Karpas-422 (cell line): ENCODE measurements around the gene TBC1D19. TPM values are rescaled to one million over a fixed set of nuclear protein-coding genes. Genes with fewer than 3 reads are reported as not detected.
"Not testable (repeated sequence)": the region's sequence is repeated elsewhere in the genome, so short reads cannot be mapped to it uniquely, and the experiment has no call there.

ENCODE experiments used
- DNase-seq: peaks from one replicate; pipeline ENCODE4 v3.0.0-alpha.2; 2015
- H2AFZ ChIP-seq: fragments of 200-600 bp; sonication (generic); 2 replicates; pipeline ENCODE4 v1.6.1; 2014; ENCODE audit warnings: antibody characterized with exemption, low read length, mixed read lengths
- H3K27ac ChIP-seq: fragments of 200-600 bp; sonication (generic); 2 replicates; pipeline ENCODE4 v1.5.1; 2014; ENCODE audit warnings: mild to moderate bottlenecking, low read length, moderate library complexity
- H3K27me3 ChIP-seq: fragments of 200-600 bp; sonication (generic); 2 replicates; pipeline ENCODE4 v1.6.1; 2014; ENCODE audit warnings: low read length, mixed read lengths
- H3K36me3 ChIP-seq: fragments of 200-600 bp; sonication (generic); 2 replicates; pipeline ENCODE4 v1.6.1; 2014; ENCODE audit warnings: low read length, mixed read lengths; ENCODE audit not compliant: insufficient read depth
- H3K4me1 ChIP-seq: fragments of 200-600 bp; sonication (generic); 2 replicates; pipeline ENCODE4 v1.6.1; 2014; ENCODE audit warnings: mild to moderate bottlenecking, low read length, mixed read lengths
- H3K4me2 ChIP-seq: fragments of 200-600 bp; sonication (generic); 2 replicates; pipeline ENCODE4 v1.6.1; 2014; ENCODE audit warnings: low read length, low read depth, mild to moderate bottlenecking; ENCODE audit not compliant: poor library complexity, severe bottlenecking
- H3K4me3 ChIP-seq: fragments of 200-600 bp; sonication (generic); 2 replicates; pipeline ENCODE4 v1.5.1; 2014; ENCODE audit warnings: mild to moderate bottlenecking, antibody characterized with exemption, low read length, mixed read lengths
- H3K79me2 ChIP-seq: fragments of 200-600 bp; sonication (generic); 2 replicates; pipeline ENCODE4 v1.6.1; 2014; ENCODE audit warnings: mild to moderate bottlenecking, low read length, mixed read lengths
- H3K9ac ChIP-seq: fragments of 200-600 bp; sonication (generic); 2 replicates; pipeline ENCODE4 v1.6.0; 2014; ENCODE audit warnings: low read length
- H3K9me2 ChIP-seq: fragments of 200-600 bp; sonication (generic), shearing (Covaris generic); replicated peaks from 2 replicates; pipeline ENCODE4 v1.6.0; 2014; ENCODE audit warnings: mild to moderate bottlenecking, low read length, moderate library complexity; ENCODE audit not compliant: insufficient read depth
- H3K9me3 ChIP-seq: fragments of 300-700, 200-600 bp; sonication (generic); 2 replicates; pipeline ENCODE4 v1.6.1; 2014; ENCODE audit warnings: low read length, mixed read lengths
- H4K20me1 ChIP-seq: fragments of 200-600 bp; sonication (generic); 2 replicates; pipeline ENCODE4 v1.6.1; 2014; ENCODE audit warnings: mild to moderate bottlenecking, antibody characterized with exemption, low read length, low read depth; ENCODE audit not compliant: insufficient read depth
- total RNA-seq: library from RNA; depleted of rRNA; stranded (reverse); fragments of >200 nt; shearing (Covaris generic); gene quantifications from 2 replicates; pipeline ENCODE4 v1.2.3, GENCODE V29; 2014; ENCODE audit warnings: low replicate concordance

The TBC1D19 gene
- total RNA-seq, 1 experiment from 2014 or later: 14.1 TPM

- H3K36me3 ChIP-seq: no peaks in the 10 kb centered on the region
- no peaks in the 10 kb centered on the region for H3K27me3 ChIP-seq
- peak overlapping the region; percentile 60 for H2AFZ ChIP-seq
- no peaks in the 10 kb centered on the region for H3K9me3 ChIP-seq
- H3K9me2 ChIP-seq: no peaks in the 10 kb centered on the region
- peak overlapping the region; percentile 73 for H3K9ac ChIP-seq
- peaks cover 6% of the 10 kb centered on the region; the same call in 1 of the 2 replicates for H3K79me2 ChIP-seq
- peak overlapping the region; percentile 79 for H3K4me3 ChIP-seq
- H3K4me1 ChIP-seq: peaks cover 19% of the 10 kb centered on the region
- H3K4me2 ChIP-seq: peak overlapping the region; percentile 72
- H3K27ac ChIP-seq: peak overlapping the region; percentile 66
- H4K20me1 ChIP-seq: no peaks in the 10 kb centered on the region
- DNase-seq: peak; percentile 89
Measured at GRCh38 chr4:26583538-26583864, 383 bp upstream of the TBC1D19 start.

GRCh38 chr4:26584725-26585124 lies 841 bp downstream of the TBC1D19 start:
- H3K79me2 ChIP-seq: peaks cover 6% of the 10 kb centered on the region; the same call in 1 of the 2 replicates
- peak overlapping the region; percentile 79 for H3K4me3 ChIP-seq
- no peak overlapping the region for H3K27ac ChIP-seq
- no peaks in the 10 kb centered on the region for H4K20me1 ChIP-seq
- H3K4me1 ChIP-seq: peaks cover 23% of the 10 kb centered on the region
- H2AFZ ChIP-seq: peak overlapping the region; percentile 76; the same call in 1 of the 2 replicates
- H3K27me3 ChIP-seq: no peaks in the 10 kb centered on the region
- H3K9ac ChIP-seq: peak overlapping the region; percentile 73
- peak overlapping the region; percentile 72 for H3K4me2 ChIP-seq
- H3K9me3 ChIP-seq: no peaks in the 10 kb centered on the region
- H3K9me2 ChIP-seq: no peaks in the 10 kb centered on the region
- no peak for DNase-seq
- H3K36me3 ChIP-seq: no peaks in the 10 kb centered on the region

DNA sequence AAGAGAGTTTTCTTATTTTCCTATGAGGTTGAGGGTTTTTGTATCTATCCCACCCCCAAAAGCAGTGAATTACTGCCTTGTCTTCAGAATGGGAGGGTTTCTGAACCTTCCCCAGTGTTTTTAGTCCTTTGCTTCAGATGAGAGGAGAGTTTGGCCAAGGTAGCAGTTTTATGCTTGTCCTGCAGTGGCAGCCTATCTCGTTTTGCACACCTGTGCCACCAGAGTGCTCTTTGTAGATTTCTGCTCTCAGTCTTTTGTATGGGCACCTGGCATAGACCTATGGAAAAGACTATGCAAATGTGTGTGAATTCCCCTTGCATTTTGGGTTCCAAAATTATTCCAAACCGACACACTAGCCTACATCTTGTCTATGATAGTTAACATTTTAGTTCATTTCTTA lies 5.8 kb downstream of the TBC1D19 start:
- Histone ChIP-seq H3K9me2 (no peaks in the 10 kb centered on the region), H4K20me1 (no peaks in the 10 kb centered on the region), H2AFZ (no peak overlapping the region), H3K9me3 (no peaks in the 10 kb centered on the region), H3K9ac (no peak overlapping the region), H3K4me1 (peaks cover 8% of the 10 kb centered on the region), H3K36me3 (no peaks in the 10 kb centered on the region), H3K27ac (no peak overlapping the region), H3K79me2 (peaks cover 3% of the 10 kb centered on the region; the same call in 1 of the 2 replicates), H3K4me2 (no peak overlapping the region), H3K27me3 (no peaks in the 10 kb centered on the region), H3K4me3 (no peak overlapping the region)
- DNase-seq: no peak

- H3K9ac ChIP-seq: no peak overlapping the region
- H3K36me3 ChIP-seq: no peaks in the 10 kb centered on the region
- H3K9me3 ChIP-seq: no peaks in the 10 kb centered on the region
- no peak overlapping the region for H3K4me2 ChIP-seq
- no peak overlapping the region for H2AFZ ChIP-seq
- H3K27me3 ChIP-seq: no peaks in the 10 kb centered on the region
- no peaks in the 10 kb centered on the region for H3K9me2 ChIP-seq
- H3K79me2 ChIP-seq: no peaks in the 10 kb centered on the region
- H3K27ac ChIP-seq: no peak overlapping the region
- H3K4me3 ChIP-seq: no peak overlapping the region
- H3K4me1 ChIP-seq: peaks cover 4% of the 10 kb centered on the region
- H4K20me1 ChIP-seq: 0 out of 2 replicates have a peak, but pooled peaks cover 6% of the 10 kb centered on the region
- no peak for DNase-seq
Measured at GRCh38 chr4:26590639-26591038, 6.8 kb downstream of the TBC1D19 start.

GRCh38 chr4:26593557-26593956 lies 9.7 kb downstream of the TBC1D19 start:
- not testable (repeated sequence) for DNase-seq, H3K9me3 ChIP-seq, H4K20me1 ChIP-seq, H3K79me2 ChIP-seq, H3K4me1 ChIP-seq, H3K9me2 ChIP-seq, H3K9ac ChIP-seq, H2AFZ ChIP-seq, H3K4me2 ChIP-seq, H3K36me3 ChIP-seq, H3K27me3 ChIP-seq, H3K27ac ChIP-seq, H3K4me3 ChIP-seq

- H3K9ac ChIP-seq: no peak overlapping the region
- H3K36me3 ChIP-seq: no peaks in the 10 kb centered on the region
- no peak for DNase-seq
- no peaks in the 10 kb centered on the region for H3K9me3 ChIP-seq
- no peak overlapping the region for H3K4me3 ChIP-seq
- no peak overlapping the region for H2AFZ ChIP-seq
- H3K9me2 ChIP-seq: no peaks in the 10 kb centered on the region
- no peaks in the 10 kb centered on the region for H3K79me2 ChIP-seq
- no peak overlapping the region for H3K4me2 ChIP-seq
- H4K20me1 ChIP-seq: 0 out of 2 replicates have a peak, but pooled peaks cover 6% of the 10 kb centered on the region
- H3K27me3 ChIP-seq: no peaks in the 10 kb centered on the region
- peaks cover 4% of the 10 kb centered on the region for H3K4me1 ChIP-seq
- no peak overlapping the region for H3K27ac ChIP-seq
Measured at GRCh38 chr4:26594371-26594770, 10.5 kb downstream of the TBC1D19 start.

GRCh38 chr4:26594778-26595177 lies 10.9 kb downstream of the TBC1D19 start:
- no peaks in the 10 kb centered on the region for H3K36me3 ChIP-seq
- no peak overlapping the region for H3K9ac ChIP-seq
- H3K4me3 ChIP-seq: no peak overlapping the region
- H3K4me2 ChIP-seq: no peak overlapping the region
- H3K9me2 ChIP-seq: no peaks in the 10 kb centered on the region
- 0 out of 2 replicates have a peak, but pooled peaks cover 6% of the 10 kb centered on the region for H4K20me1 ChIP-seq
- no peak for DNase-seq
- no peak overlapping the region for H2AFZ ChIP-seq
- H3K9me3 ChIP-seq: no peaks in the 10 kb centered on the region
- no peaks in the 10 kb centered on the region for H3K4me1 ChIP-seq
- no peak overlapping the region for H3K27ac ChIP-seq
- H3K79me2 ChIP-seq: no peaks in the 10 kb centered on the region
- H3K27me3 ChIP-seq: no peaks in the 10 kb centered on the region

GRCh38 chr4:26596843-26597242 lies 13.0 kb downstream of the TBC1D19 start:
- Histone ChIP-seq H3K4me2 (no peak overlapping the region), H3K4me3 (no peak overlapping the region), H3K9me2 (no peaks in the 10 kb centered on the region), H3K36me3 (no peaks in the 10 kb centered on the region), H2AFZ (no peak overlapping the region), H3K9me3 (no peaks in the 10 kb centered on the region), H3K27me3 (0 out of 2 replicates have a peak, but pooled peaks cover 5% of the 10 kb centered on the region), H3K79me2 (no peaks in the 10 kb centered on the region), H4K20me1 (peaks cover 11% of the 10 kb centered on the region; the same call in 1 of the 2 replicates), H3K27ac (no peak overlapping the region), H3K4me1 (no peaks in the 10 kb centered on the region), H3K9ac (no peak overlapping the region)
- DNase-seq: no peak

GRCh38 chr4:26601204-26601603 lies 17.3 kb downstream of the TBC1D19 start:
- H3K9me3 ChIP-seq: no peaks in the 10 kb centered on the region
- no peak overlapping the region for H3K9ac ChIP-seq
- no peak overlapping the region for H2AFZ ChIP-seq
- no peaks in the 10 kb centered on the region for H3K4me1 ChIP-seq
- peaks cover 8% of the 10 kb centered on the region for H4K20me1 ChIP-seq
- no peak overlapping the region for H3K27ac ChIP-seq
- H3K79me2 ChIP-seq: no peaks in the 10 kb centered on the region
- no peaks in the 10 kb centered on the region for H3K36me3 ChIP-seq
- H3K4me3 ChIP-seq: no peak overlapping the region
- H3K4me2 ChIP-seq: no peak overlapping the region
- no peak for DNase-seq
- 0 out of 2 replicates have a peak, but pooled peaks cover 5% of the 10 kb centered on the region for H3K27me3 ChIP-seq
- H3K9me2 ChIP-seq: no peaks in the 10 kb centered on the region
